Gastrocnemius medialis (tissue), 4 donors: ENCODE data around the gene CXCR4.

Experiments used
- POLR2A ChIP-seq, 2 donors: fragments of 450-650 bp; IDR thresholded peaks; one replicate each; pipeline ENCODE4 v1.6.1; 2017; ENCODE audit warnings: antibody characterized with exemption in 2 of 2, mild to moderate bottlenecking in 2 of 2, moderate library complexity in 2 of 2
- TF ChIP-seq, protein P1 (sequence below), 5 experiments: fragments of 450-650 bp in 3 of 5; fragments of 200-600 bp in 2 of 5; sonication (generic) in 2 of 5; IDR thresholded peaks in 4 of 5; conservative IDR thresholded peaks in 1 of 5; 1 replicate in 4 of 5; 2 replicates in 1 of 5; pipeline ENCODE4 v1.5.1; 2016 to 2019; ENCODE audit warnings: antibody characterized with exemption in 5 of 5, mild to moderate bottlenecking in 3 of 5, moderate library complexity in 3 of 5

DNA sequence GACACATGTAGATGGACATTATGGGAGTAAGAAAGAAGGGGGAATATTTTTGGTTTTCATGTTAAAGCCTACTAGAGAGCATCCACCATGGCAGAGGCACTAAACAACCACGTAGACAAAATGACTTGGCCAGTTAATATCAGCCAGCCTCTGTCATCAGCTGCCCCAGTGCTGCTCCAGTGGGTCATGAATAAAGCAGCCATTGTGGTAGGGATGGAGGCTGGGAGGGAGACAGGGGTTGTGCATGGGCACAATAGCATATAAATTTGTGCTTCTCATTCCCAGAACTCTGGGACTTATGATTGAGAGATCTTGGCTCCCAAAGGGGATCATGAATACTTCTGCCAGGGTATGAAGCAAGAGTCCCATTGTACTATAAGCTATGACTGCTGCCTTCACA, 31.1 kb upstream of the CXCR4 start:
- TF ChIP-seq, protein P1, sequence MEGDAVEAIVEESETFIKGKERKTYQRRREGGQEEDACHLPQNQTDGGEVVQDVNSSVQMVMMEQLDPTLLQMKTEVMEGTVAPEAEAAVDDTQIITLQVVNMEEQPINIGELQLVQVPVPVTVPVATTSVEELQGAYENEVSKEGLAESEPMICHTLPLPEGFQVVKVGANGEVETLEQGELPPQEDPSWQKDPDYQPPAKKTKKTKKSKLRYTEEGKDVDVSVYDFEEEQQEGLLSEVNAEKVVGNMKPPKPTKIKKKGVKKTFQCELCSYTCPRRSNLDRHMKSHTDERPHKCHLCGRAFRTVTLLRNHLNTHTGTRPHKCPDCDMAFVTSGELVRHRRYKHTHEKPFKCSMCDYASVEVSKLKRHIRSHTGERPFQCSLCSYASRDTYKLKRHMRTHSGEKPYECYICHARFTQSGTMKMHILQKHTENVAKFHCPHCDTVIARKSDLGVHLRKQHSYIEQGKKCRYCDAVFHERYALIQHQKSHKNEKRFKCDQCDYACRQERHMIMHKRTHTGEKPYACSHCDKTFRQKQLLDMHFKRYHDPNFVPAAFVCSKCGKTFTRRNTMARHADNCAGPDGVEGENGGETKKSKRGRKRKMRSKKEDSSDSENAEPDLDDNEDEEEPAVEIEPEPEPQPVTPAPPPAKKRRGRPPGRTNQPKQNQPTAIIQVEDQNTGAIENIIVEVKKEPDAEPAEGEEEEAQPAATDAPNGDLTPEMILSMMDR (IDR thresholded peaks at IDR 0.05 in 4 of 5, conservative IDR thresholded peaks at IDR 0.05 in 1 of 5), result no peak
- no peak for TF ChIP-seq POLR2A (IDR thresholded peaks at IDR 0.05)
